Uterus (tissue), 2 donors: ENCODE results near the gene PTPRU.

Experiments
- POLR2A ChIP-seq, 2 donors: fragments of 450-650 bp; IDR thresholded peaks; one replicate each; pipeline ENCODE4 v1.6.1; 2016; ENCODE audit warnings: antibody characterized with exemption in 2 of 2, mild to moderate bottlenecking in 1 of 2, moderate library complexity in 1 of 2
- TF ChIP-seq, protein P1 (sequence below), 4 experiments: fragments of 200-600 bp in 2 of 4; fragments of 450-650 bp in 2 of 4; sonication (generic) in 2 of 4; IDR thresholded peaks; one replicate each; pipeline ENCODE4 v1.5.1; 2016 to 2019; ENCODE audit warnings: antibody characterized with exemption in 4 of 4, mild to moderate bottlenecking in 2 of 4, moderate library complexity in 1 of 4

DNA sequence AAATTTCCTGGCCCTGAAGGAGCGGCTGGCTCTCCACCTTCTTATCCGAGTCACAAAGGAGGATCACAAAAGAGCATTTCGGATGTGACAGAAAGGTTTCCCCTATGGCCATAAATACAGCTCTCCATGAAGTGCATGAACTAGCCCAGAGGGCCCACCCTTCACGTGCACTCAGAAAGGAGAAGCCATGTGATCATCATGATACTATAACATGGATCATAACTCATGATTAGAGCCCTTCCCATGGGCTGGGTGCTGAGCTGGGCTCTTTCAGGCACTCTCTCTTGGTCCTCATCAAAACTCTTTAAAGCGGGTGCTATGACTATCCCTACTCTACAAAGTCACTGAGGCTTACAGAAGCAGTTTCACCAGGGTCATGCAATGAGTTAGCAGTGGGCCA lies 135.0 kb downstream of the PTPRU start:
- TF ChIP-seq, protein P1, sequence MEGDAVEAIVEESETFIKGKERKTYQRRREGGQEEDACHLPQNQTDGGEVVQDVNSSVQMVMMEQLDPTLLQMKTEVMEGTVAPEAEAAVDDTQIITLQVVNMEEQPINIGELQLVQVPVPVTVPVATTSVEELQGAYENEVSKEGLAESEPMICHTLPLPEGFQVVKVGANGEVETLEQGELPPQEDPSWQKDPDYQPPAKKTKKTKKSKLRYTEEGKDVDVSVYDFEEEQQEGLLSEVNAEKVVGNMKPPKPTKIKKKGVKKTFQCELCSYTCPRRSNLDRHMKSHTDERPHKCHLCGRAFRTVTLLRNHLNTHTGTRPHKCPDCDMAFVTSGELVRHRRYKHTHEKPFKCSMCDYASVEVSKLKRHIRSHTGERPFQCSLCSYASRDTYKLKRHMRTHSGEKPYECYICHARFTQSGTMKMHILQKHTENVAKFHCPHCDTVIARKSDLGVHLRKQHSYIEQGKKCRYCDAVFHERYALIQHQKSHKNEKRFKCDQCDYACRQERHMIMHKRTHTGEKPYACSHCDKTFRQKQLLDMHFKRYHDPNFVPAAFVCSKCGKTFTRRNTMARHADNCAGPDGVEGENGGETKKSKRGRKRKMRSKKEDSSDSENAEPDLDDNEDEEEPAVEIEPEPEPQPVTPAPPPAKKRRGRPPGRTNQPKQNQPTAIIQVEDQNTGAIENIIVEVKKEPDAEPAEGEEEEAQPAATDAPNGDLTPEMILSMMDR (IDR thresholded peaks at IDR 0.05) = no peak
- TF ChIP-seq POLR2A (IDR thresholded peaks at IDR 0.05) = no peak
